B cell (primary cell): Measurements from ENCODE around the gene SUGCT. TPM values are rescaled to one million over a fixed set of nuclear protein-coding genes. Genes with fewer than 3 reads are reported as not detected.

Experiments used
- ATAC-seq: fragments of 200-7000 bp; cut with Tn5 transposase; one replicate; pipeline ENCODE4 v1.10.0; 2021; ENCODE audit warnings: low read depth, mild to moderate bottlenecking, moderate number of reproducible peaks, moderate library complexity
- CTCF ChIA-PET: fragments of 350-600 bp; sonication (Branson Sonifier 250); formaldehyde crosslinking; loops from one replicate; lab custom pipeline; 2021; ENCODE audit warnings: antibody characterized with exemption, inconsistent platforms; lab: Charles Lee
- POLR2A ChIA-PET: fragments of 350-600 bp; sonication (Branson Sonifier 250); formaldehyde crosslinking; loops from one replicate; lab custom pipeline; 2021; ENCODE audit warnings: antibody characterized with exemption; lab: Charles Lee
- DNase-seq: peaks from one replicate; pipeline ENCODE4 v3.0.0; 2013
- H2AFZ ChIP-seq: 2 replicates; pipeline ENCODE4 v1.6.1; 2012; ENCODE audit warnings: mild to moderate bottlenecking, low read depth, low read length; ENCODE audit not compliant: insufficient read depth, poor library complexity, severe bottlenecking
- H3K27ac ChIP-seq, 2 donors: 1 replicate in 1 of 2; 2 replicates in 1 of 2; pipeline ENCODE4 v1.5.1; 2012 to 2013; ENCODE audit warnings: low read length in 2 of 2, mild to moderate bottlenecking in 2 of 2, moderate library complexity in 1 of 2
- H3K27me3 ChIP-seq, 4 experiments: fragments of 200-600 bp in 1 of 4; sonication (generic) in 1 of 4; replicated peaks in 1 of 4; 1 replicate in 2 of 4; 2 replicates in 2 of 4; pipeline versions ENCODE4 v1.6.1 to v1.7.0; 2013 to 2016; ENCODE audit warnings: low read length in 3 of 4, mild to moderate bottlenecking in 2 of 4, mixed read lengths in 1 of 4, moderate library complexity in 1 of 4; ENCODE audit not compliant: insufficient read depth in 4 of 4, control insufficient read depth in 3 of 4; ENCODE audit errors: control extremely low read depth in 1 of 4
- H3K36me3 ChIP-seq, 2 experiments: replicated peaks in 1 of 2; 1 replicate in 1 of 2; 2 replicates in 1 of 2; pipeline versions ENCODE4 v1.6.1 to v1.7.1; 2013; ENCODE audit warnings: low read length in 1 of 2; ENCODE audit not compliant: insufficient read depth in 2 of 2, control insufficient read depth in 1 of 2; ENCODE audit errors: control extremely low read depth in 1 of 2, extremely low read depth in 1 of 2
- H3K4me1 ChIP-seq, 2 donors: fragments of 200-600 bp in 1 of 2; sonication (generic) in 1 of 2; 1 replicate in 1 of 2; 2 replicates in 1 of 2; pipeline versions ENCODE4 v1.5.1 to v1.6.1; 2013 to 2017; ENCODE audit warnings: low read length in 2 of 2; ENCODE audit not compliant: control insufficient read depth in 2 of 2, insufficient read depth in 2 of 2
- H3K4me2 ChIP-seq: replicated peaks from 2 replicates; pipeline ENCODE3; 2012; ENCODE audit warnings: mild to moderate bottlenecking, low read depth, low read length; ENCODE audit not compliant: poor library complexity, severe bottlenecking
- H3K4me3 ChIP-seq, 5 experiments: fragments of 200-600 bp in 1 of 5; sonication (generic) in 1 of 5; 1 replicate in 3 of 5; 2 replicates in 2 of 5; pipeline versions ENCODE4 v1.5.1 to v1.7.0; 2011 to 2016; ENCODE audit warnings: low read length in 4 of 5, mild to moderate bottlenecking in 4 of 5, low read depth in 2 of 5, control low read depth in 1 of 5, moderate library complexity in 1 of 5; ENCODE audit not compliant: insufficient read depth in 1 of 5; ENCODE audit errors: control extremely low read depth in 1 of 5, extremely low read depth in 1 of 5
- H3K79me2 ChIP-seq: fragments of 200-600 bp; sonication (generic); one replicate; pipeline ENCODE4 v1.6.0; 2016; ENCODE audit warnings: low read length; ENCODE audit not compliant: control insufficient read depth, insufficient read depth
- H3K9ac ChIP-seq: fragments of 200-600 bp; sonication (generic); 2 replicates; pipeline ENCODE4 v1.6.1; 2017; ENCODE audit warnings: mild to moderate bottlenecking, low read length, moderate library complexity
- H3K9me3 ChIP-seq, 3 donors: one replicate each; pipeline versions ENCODE4 v1.6.1 to v1.7.1; 2013; ENCODE audit warnings: low read length in 2 of 3; ENCODE audit not compliant: control insufficient read depth in 2 of 3, insufficient read depth in 1 of 3; ENCODE audit errors: control extremely low read depth in 1 of 3
- H4K20me1 ChIP-seq: 2 replicates; pipeline ENCODE4 v1.6.0; 2012; ENCODE audit warnings: mild to moderate bottlenecking, low read length; ENCODE audit not compliant: insufficient read depth, control insufficient read depth, poor library complexity, severe bottlenecking
- H3K27ac Mint-ChIP-seq: one replicate; pipeline ENCODE4 v1.8.0; 2021; ENCODE audit warnings: mixed read lengths
- H3K27me3 Mint-ChIP-seq: one replicate; pipeline ENCODE4 v1.8.0; 2021; ENCODE audit warnings: mixed read lengths
- H3K4me1 Mint-ChIP-seq: one replicate; pipeline ENCODE4 v1.8.0; 2021; ENCODE audit warnings: mixed read lengths
- H3K4me3 Mint-ChIP-seq: one replicate; pipeline ENCODE4 v1.8.0; 2021; ENCODE audit warnings: mixed read lengths
- H3K9me3 Mint-ChIP-seq: one replicate; pipeline ENCODE4 v1.8.0; 2022; ENCODE audit warnings: mixed read lengths; ENCODE audit not compliant: insufficient read depth
- CTCF ChIP-seq: fragments of 200-600 bp; IDR thresholded peaks from one replicate; pipeline ENCODE4 v1.8.0; 2022; ENCODE audit warnings: antibody characterized with exemption, mild to moderate bottlenecking
- EZH2 ChIP-seq: IDR thresholded peaks from 2 replicates; pipeline ENCODE4 v1.6.1; 2012; ENCODE audit warnings: borderline replicate concordance, low read depth, mild to moderate bottlenecking, moderate library complexity, low read length; ENCODE audit not compliant: insufficient read depth, poor library complexity, severe bottlenecking
- WGBS: methylation state at CpG from one replicate; pipeline ENCODE4 v1.1.5; 2013; ENCODE audit warnings: missing lambda C conversion rate; ENCODE audit not compliant: insufficient coverage; 5-methylcytosine and 5-hydroxymethylcytosine counted together
- intact Hi-C: fragments of 100-400 bp; cut with micrococcal nuclease; formaldehyde crosslinking; loops from one replicate; pipeline ENCODE4 v1.10.0; 2022
- polyA plus RNA-seq: library from polyadenylated mRNA; depleted of rRNA; stranded (reverse); fragments of >200 nt; gene quantifications from 2 replicates; pipeline ENCODE4 v1.2.3, GENCODE V29; 2012
- total RNA-seq, 2 donors: library from RNA; stranded (reverse); fragments of 120-200 nt in 1 of 2; gene quantifications; 1 replicate in 1 of 2; 2 replicates in 1 of 2; pipeline versions ENCODE4 v1.2.3 to v1.2.4, GENCODE V29; 2013 to 2022

Gene SUGCT
- total and polyA plus RNA-seq, 2 donors (not counting 1 experiment from before 2014, with no cell fraction given) = 0.19 to 0.86 TPM

- H3K4me3 ChIP-seq = no peak overlapping the region
- H3K4me3 Mint-ChIP-seq = no peak overlapping the region
- H3K27me3 ChIP-seq = no peaks in the 10 kb centered on the region
- ATAC-seq = no peak
- no peaks in the 10 kb centered on the region for H4K20me1 ChIP-seq
- H3K27me3 Mint-ChIP-seq = no peaks in the 10 kb centered on the region
- H3K27ac ChIP-seq = no peak overlapping the region
- no peaks in the 10 kb centered on the region for H3K79me2 ChIP-seq
- CTCF ChIA-PET = no interaction called here
- WGBS = 100% methylated on average over 3 of the region's 3 CpGs
- no peak overlapping the region for H3K9ac ChIP-seq
- H3K9me3 Mint-ChIP-seq = peaks cover 2% of the 10 kb centered on the region
- no peak overlapping the region for H2AFZ ChIP-seq
- H3K4me2 ChIP-seq = no peak overlapping the region
- no peak for DNase-seq
- TF ChIP-seq CTCF = no peak
- TF ChIP-seq EZH2 = no peak
- no peaks in the 10 kb centered on the region for H3K4me1 Mint-ChIP-seq
- H3K4me1 ChIP-seq = no peaks in the 10 kb centered on the region
- no peak overlapping the region for H3K27ac Mint-ChIP-seq
- POLR2A ChIA-PET = no interaction called here
- no peaks in the 10 kb centered on the region for H3K36me3 ChIP-seq
- intact Hi-C loops = no loop called here
- peaks cover 0 to 5% (median 0%) of the 10 kb centered on the region in 3 donors for H3K9me3 ChIP-seq
Measured at GRCh38 chr7:40884241-40884640, 749.4 kb downstream of the SUGCT start.

- Histone ChIP-seq H3K79me2 (no peaks in the 10 kb centered on the region), H3K9ac (no peak overlapping the region), H4K20me1 (no peaks in the 10 kb centered on the region), H3K27me3 (no peaks in the 10 kb centered on the region), H3K4me2 (no peak overlapping the region), H3K4me1 (no peaks in the 10 kb centered on the region), H3K9me3 (peaks cover 0 to 8% (median 0%) of the 10 kb centered on the region in 3 donors), H3K4me3 (no peak overlapping the region), H2AFZ (no peak overlapping the region), H3K36me3 (no peaks in the 10 kb centered on the region), H3K27ac (no peak overlapping the region)
- peaks cover 2% of the 10 kb centered on the region for H3K9me3 Mint-ChIP-seq
- no peaks in the 10 kb centered on the region for H3K4me1 Mint-ChIP-seq
- POLR2A ChIA-PET = no interaction called here
- no peaks in the 10 kb centered on the region for H3K27me3 Mint-ChIP-seq
- intact Hi-C loops = no loop called here
- ATAC-seq = no peak
- no peak for DNase-seq
- H3K4me3 Mint-ChIP-seq = no peak overlapping the region
- WGBS = 25% methylated on average over 1 of the region's 2 CpGs
- no peak for TF ChIP-seq CTCF
- no peak for TF ChIP-seq EZH2
- no peak overlapping the region for H3K27ac Mint-ChIP-seq
- CTCF ChIA-PET = no interaction called here
Measured at GRCh38 chr7:40885503-40885902, 750.7 kb downstream of the SUGCT start.
